Upper lobe of right lung (tissue), 1 donor: ENCODE data around the gene MCL1. TPM values are rescaled to one million over a fixed set of nuclear protein-coding genes. Genes with fewer than 3 reads are reported as not detected.
"Not testable (repeated sequence)": the region's sequence is repeated elsewhere in the genome, so short reads cannot be mapped to it uniquely, and the experiment has no call there.

ENCODE experiments used
- ATAC-seq: fragments of 200-7000 bp; cut with Tn5 transposase; one replicate; pipeline ENCODE4 v1.9.1; 2020; ENCODE audit warnings: mild to moderate bottlenecking, moderate library complexity
- DNase-seq: peaks from one replicate; pipeline ENCODE4 v3.0.0-alpha.2; 2020
- H3K27ac ChIP-seq: fragments of 200-600 bp; one replicate; pipeline ENCODE4 v1.8.0; 2022
- H3K27me3 ChIP-seq: fragments of 200-600 bp; one replicate; pipeline ENCODE4 v1.8.0; 2022; ENCODE audit warnings: mild to moderate bottlenecking
- H3K36me3 ChIP-seq: fragments of 200-600 bp; one replicate; pipeline ENCODE4 v1.8.0; 2022
- H3K4me1 ChIP-seq: fragments of 200-600 bp; one replicate; pipeline ENCODE4 v1.8.0; 2022
- H3K4me3 ChIP-seq: fragments of 200-600 bp; one replicate; pipeline ENCODE4 v1.8.0; 2022; ENCODE audit warnings: mild to moderate bottlenecking
- H3K9me3 ChIP-seq: fragments of 200-600 bp; one replicate; pipeline ENCODE4 v1.8.0; 2022
- CTCF ChIP-seq: fragments of 200-600 bp; IDR thresholded peaks from one replicate; pipeline ENCODE4 v1.8.0; 2022; ENCODE audit warnings: antibody characterized with exemption
- intact Hi-C: fragments of 100-400 bp; cut with DNase I; formaldehyde crosslinking; loops from one replicate; pipeline ENCODE4 v1.11.0; 2022
- total RNA-seq: library from RNA; stranded (reverse); fragmentation: NEBNext Ultra II Directional; extraction: Animal tissue kit (Norgen Biotek cat#: 25700); gene quantifications from one replicate; pipeline ENCODE4 v1.2.1, GENCODE V29; 2021
- donor health status: DM: no; HTN: yes; CAD: no; lungs with severe emphysema.

Gene MCL1
- total RNA-seq, 1 donor from 2014 or later, result 325 TPM

GRCh38 chr1:150596976-150597375 is 17.6 kb upstream of the MCL1 start:
- Histone ChIP-seq H3K9me3 (no peaks in the 10 kb centered on the region), H3K27me3 (no peaks in the 10 kb centered on the region), H3K27ac (no peak overlapping the region), H3K4me3 (no peak overlapping the region), H3K36me3 (no peaks in the 10 kb centered on the region), H3K4me1 (no peaks in the 10 kb centered on the region)
- no peak for ATAC-seq
- TF ChIP-seq CTCF, result no peak
- no peak for DNase-seq
- intact Hi-C loops, result no loop called here

GRCh38 chr1:150596095-150596892 is 16.9 kb upstream of the MCL1 start:
- ATAC-seq (no peak), DNase-seq (no peak)
- H3K4me1 ChIP-seq, result no peaks in the 10 kb centered on the region
- H3K36me3 ChIP-seq, result no peaks in the 10 kb centered on the region
- H3K27ac ChIP-seq, result no peak overlapping the region
- H3K9me3 ChIP-seq, result no peaks in the 10 kb centered on the region
- H3K4me3 ChIP-seq, result no peak overlapping the region
- no peaks in the 10 kb centered on the region for H3K27me3 ChIP-seq
- intact Hi-C loops, result no loop called here
- TF ChIP-seq CTCF, result no peak

- no peak for DNase-seq
- Histone ChIP-seq H3K27me3 (no peaks in the 10 kb centered on the region), H3K9me3 (no peaks in the 10 kb centered on the region), H3K36me3 (peaks cover 11% of the 10 kb centered on the region), H3K4me3 (no peak overlapping the region), H3K27ac (no peak overlapping the region), H3K4me1 (peaks cover 15% of the 10 kb centered on the region)
- ATAC-seq, result no peak
- TF ChIP-seq CTCF, result no peak
- intact Hi-C loops, result no loop called here
Measured at GRCh38 chr1:150582371-150582770, 3.0 kb upstream of the MCL1 start.

GRCh38 chr1:150581962-150582361 is 2.6 kb upstream of the MCL1 start:
- DNase-seq, H3K9me3 ChIP-seq, intact Hi-C loops, ATAC-seq, H3K27me3 ChIP-seq, H3K4me3 ChIP-seq, H3K27ac ChIP-seq: not testable (repeated sequence)
- H3K36me3 ChIP-seq, result peaks cover 15% of the 10 kb centered on the region
- peaks cover 15% of the 10 kb centered on the region for H3K4me1 ChIP-seq

- H3K27me3 ChIP-seq, H3K27ac ChIP-seq, H3K4me3 ChIP-seq, DNase-seq, H3K9me3 ChIP-seq, ATAC-seq, intact Hi-C loops: not testable (repeated sequence)
- Histone ChIP-seq H3K36me3 (peaks cover 20% of the 10 kb centered on the region), H3K4me1 (peaks cover 15% of the 10 kb centered on the region)
Measured at GRCh38 chr1:150581437-150581836, 2.0 kb upstream of the MCL1 start.

GRCh38 chr1:150580966-150581365 is 1.6 kb upstream of the MCL1 start:
- H3K27me3 ChIP-seq, H3K27ac ChIP-seq, H3K4me3 ChIP-seq, DNase-seq, H3K9me3 ChIP-seq, intact Hi-C loops, ATAC-seq: not testable (repeated sequence)
- Histone ChIP-seq H3K36me3 (peaks cover 25% of the 10 kb centered on the region), H3K4me1 (peaks cover 15% of the 10 kb centered on the region)

GRCh38 chr1:150579945-150580642 is 684 bp upstream of the MCL1 start:
- peak; percentile 59 for DNase-seq
- intact Hi-C loops, result loop anchor here (10.0 kb wide), 1 partner anchor 45 kb away; the partner anchor contains the start of gene ENSA
- H3K4me3 ChIP-seq, result peak overlapping the region; percentile 88
- ATAC-seq, result no peak
- H3K4me1 ChIP-seq, result peaks cover 23% of the 10 kb centered on the region
- H3K9me3 ChIP-seq, result no peaks in the 10 kb centered on the region
- peaks cover 34% of the 10 kb centered on the region for H3K36me3 ChIP-seq
- no peaks in the 10 kb centered on the region for H3K27me3 ChIP-seq
- TF ChIP-seq CTCF, result no peak
- peak overlapping the region; percentile 100 for H3K27ac ChIP-seq
